Panc1 (cell line): ENCODE measurements around the gene EMP2. TPM values are rescaled to one million over a fixed set of nuclear protein-coding genes. Genes with fewer than 3 reads are reported as not detected.
"Not testable (repeated sequence)": the region's sequence is repeated elsewhere in the genome, so short reads cannot be mapped to it uniquely, and the experiment has no call there.

Experiments used
- ATAC-seq: fragments of 200-7000 bp; cut with Tn5 transposase; 2 replicates; pipeline ENCODE4 v1.9.1; 2020; ENCODE audit warnings: mild to moderate bottlenecking, moderate library complexity
- BruUV-seq: library from RNA; stranded (reverse); fragments of 400-500 nt; replicated peaks from 2 replicates; lab custom pipeline; 2021; lab: Mats Ljungman, UMichigan
- CTCF ChIA-PET: fragments of 300-600 bp; sonication (Branson Sonifier 250); formaldehyde crosslinking; loops from one replicate; lab custom pipeline; 2022; ENCODE audit warnings: antibody characterized with exemption; lab: Charles Lee
- POLR2A ChIA-PET: fragments of 300-600 bp; sonication (Branson Sonifier 250); formaldehyde crosslinking; loops from one replicate; lab custom pipeline; 2022; ENCODE audit warnings: antibody characterized with exemption; lab: Charles Lee
- DNase-seq: peaks from one replicate; pipeline ENCODE4 v3.0.0-alpha.2; 2010; ENCODE audit warnings: low read depth, low spot score
- H3K27ac ChIP-seq: 2 replicates; pipeline ENCODE4 v1.5.1; 2011; ENCODE audit warnings: mild to moderate bottlenecking, low read length, inconsistent platforms
- H3K27me3 ChIP-seq: fragments of 200-500 bp; sonication (Bioruptor generic); 2 replicates; pipeline ENCODE4 v1.6.0; 2014; ENCODE audit warnings: low read length, inconsistent platforms; ENCODE audit not compliant: control insufficient read depth, insufficient read depth
- H3K36me3 ChIP-seq: fragments of 200-500 bp; sonication (Bioruptor generic); 2 replicates; pipeline ENCODE4 v1.5.1; 2014; ENCODE audit warnings: inconsistent platforms, mild to moderate bottlenecking, low read length, moderate library complexity; ENCODE audit not compliant: control insufficient read depth, insufficient read depth
- H3K4me1 ChIP-seq: 2 replicates; pipeline ENCODE4 v1.5.1; 2011; ENCODE audit warnings: inconsistent platforms, mild to moderate bottlenecking, low read length, moderate library complexity; ENCODE audit not compliant: control insufficient read depth, insufficient read depth
- H3K4me3 ChIP-seq, 2 experiments: 2 replicates each; pipeline ENCODE4 v1.5.1; 2011 to 2012; ENCODE audit warnings: low read depth in 2 of 2, low read length in 2 of 2, mild to moderate bottlenecking in 2 of 2, inconsistent platforms in 1 of 2, moderate library complexity in 1 of 2
- H3K9me3 ChIP-seq: fragments of 200-500 bp; sonication (Bioruptor generic); 2 replicates; pipeline ENCODE4 v1.5.1; 2014; ENCODE audit warnings: low read depth, mild to moderate bottlenecking, inconsistent platforms, low read length, moderate library complexity; ENCODE audit not compliant: control insufficient read depth, insufficient read depth
- POLR2AphosphoS5 ChIP-seq: IDR thresholded peaks from 2 replicates; pipeline ENCODE4 v1.6.1; 2012; ENCODE audit warnings: mild to moderate bottlenecking, low read depth, low read length, moderate library complexity
- SIN3A ChIP-seq: IDR thresholded peaks from 2 replicates; pipeline ENCODE4 v1.6.1; 2012; ENCODE audit warnings: low read depth, mild to moderate bottlenecking, low read length, moderate library complexity, borderline replicate concordance; ENCODE audit not compliant: insufficient read depth
- TCF7L2 ChIP-seq: IDR thresholded peaks from 2 replicates; pipeline ENCODE4 v1.6.1; 2011; ENCODE audit warnings: mild to moderate bottlenecking, low read depth, low read length, inconsistent platforms
- in situ Hi-C: cut with HindIII; loops from 2 replicates; pipeline ENCODE4 v1.10.0; 2016; ENCODE audit warnings: low sequenced_read_pairs, low pct_unique_long_range_greater_than_20kb
- intact Hi-C: fragments of 100-400 bp; cut with micrococcal nuclease; formaldehyde crosslinking; loops from one replicate; pipeline ENCODE4 v1.10.0; 2022; ENCODE audit not compliant: unreplicated experiment
- total RNA-seq: library from RNA; stranded (reverse); gene quantifications from one replicate; pipeline ENCODE4 v1.2.1, GENCODE V29; 2021; ENCODE audit not compliant: unreplicated experiment
- TF ChIP-seq, protein P1 (sequence below), 2 experiments: IDR thresholded peaks; 2 replicates each; pipeline ENCODE4 v1.6.1; 2011 to 2012; ENCODE audit warnings: low read depth in 2 of 2, control low read depth in 1 of 2, low read length in 1 of 2, mild to moderate bottlenecking in 1 of 2, moderate library complexity in 1 of 2; ENCODE audit not compliant: insufficient read depth in 1 of 2
- TF ChIP-seq, protein P2 (sequence below): fragments of 450-650 bp; IDR thresholded peaks from 2 replicates; pipeline ENCODE4 v1.5.1; 2017; ENCODE audit warnings: mild to moderate bottlenecking

The EMP2 gene
- total RNA-seq, 1 experiment from 2014 or later: 13.8 TPM

DNA sequence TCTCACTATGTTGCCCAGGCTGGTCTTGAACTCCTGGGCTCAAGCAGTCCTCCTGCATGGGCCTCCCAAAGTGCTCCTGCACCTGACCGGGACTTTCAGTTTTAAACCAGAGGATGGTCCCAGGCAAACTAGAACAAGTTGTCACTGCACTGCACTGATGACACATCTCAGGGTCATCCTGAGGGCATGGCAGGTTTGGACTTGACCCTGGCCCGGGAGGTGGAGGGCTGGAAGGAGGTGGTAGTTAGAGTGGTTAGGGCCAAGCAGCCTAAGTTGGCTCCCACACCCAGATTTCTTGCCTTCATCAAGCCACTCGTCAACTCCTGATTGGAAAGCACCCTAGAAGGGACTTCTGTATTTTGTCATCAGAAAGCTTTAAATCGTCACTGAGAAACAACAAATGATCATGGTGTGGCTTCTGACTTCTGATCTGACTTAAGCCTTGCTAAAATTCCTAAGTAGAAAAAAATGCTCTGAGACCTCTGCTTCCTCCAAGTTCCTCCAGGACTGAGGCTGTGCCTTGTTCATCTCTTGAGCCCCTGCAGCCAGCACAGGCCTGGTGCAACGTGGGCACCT, 43.5 kb downstream of the EMP2 start:
- intact Hi-C loops: no loop called here
- ChIA-PET POLR2A (no interaction called here), CTCF (no interaction called here)
- no TSS peak for BruUV-seq
- Histone ChIP-seq H3K27me3 (no peaks in the 10 kb centered on the region), H3K4me3 (no peak overlapping the region), H3K9me3 (no peaks in the 10 kb centered on the region), H3K27ac (no peak overlapping the region), H3K4me1 (no peaks in the 10 kb centered on the region), H3K36me3 (no peaks in the 10 kb centered on the region)
- TF ChIP-seq, protein P1, sequence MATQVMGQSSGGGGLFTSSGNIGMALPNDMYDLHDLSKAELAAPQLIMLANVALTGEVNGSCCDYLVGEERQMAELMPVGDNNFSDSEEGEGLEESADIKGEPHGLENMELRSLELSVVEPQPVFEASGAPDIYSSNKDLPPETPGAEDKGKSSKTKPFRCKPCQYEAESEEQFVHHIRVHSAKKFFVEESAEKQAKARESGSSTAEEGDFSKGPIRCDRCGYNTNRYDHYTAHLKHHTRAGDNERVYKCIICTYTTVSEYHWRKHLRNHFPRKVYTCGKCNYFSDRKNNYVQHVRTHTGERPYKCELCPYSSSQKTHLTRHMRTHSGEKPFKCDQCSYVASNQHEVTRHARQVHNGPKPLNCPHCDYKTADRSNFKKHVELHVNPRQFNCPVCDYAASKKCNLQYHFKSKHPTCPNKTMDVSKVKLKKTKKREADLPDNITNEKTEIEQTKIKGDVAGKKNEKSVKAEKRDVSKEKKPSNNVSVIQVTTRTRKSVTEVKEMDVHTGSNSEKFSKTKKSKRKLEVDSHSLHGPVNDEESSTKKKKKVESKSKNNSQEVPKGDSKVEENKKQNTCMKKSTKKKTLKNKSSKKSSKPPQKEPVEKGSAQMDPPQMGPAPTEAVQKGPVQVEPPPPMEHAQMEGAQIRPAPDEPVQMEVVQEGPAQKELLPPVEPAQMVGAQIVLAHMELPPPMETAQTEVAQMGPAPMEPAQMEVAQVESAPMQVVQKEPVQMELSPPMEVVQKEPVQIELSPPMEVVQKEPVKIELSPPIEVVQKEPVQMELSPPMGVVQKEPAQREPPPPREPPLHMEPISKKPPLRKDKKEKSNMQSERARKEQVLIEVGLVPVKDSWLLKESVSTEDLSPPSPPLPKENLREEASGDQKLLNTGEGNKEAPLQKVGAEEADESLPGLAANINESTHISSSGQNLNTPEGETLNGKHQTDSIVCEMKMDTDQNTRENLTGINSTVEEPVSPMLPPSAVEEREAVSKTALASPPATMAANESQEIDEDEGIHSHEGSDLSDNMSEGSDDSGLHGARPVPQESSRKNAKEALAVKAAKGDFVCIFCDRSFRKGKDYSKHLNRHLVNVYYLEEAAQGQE (IDR thresholded peaks at IDR 0.05; ENCODE audit: insufficient read depth in 1 of 2, low read depth in 2 of 2, low read length in 1 of 2): no peak
- TF ChIP-seq SIN3A (no peak), POLR2AphosphoS5 (no peak), TCF7L2 (no peak)
- TF ChIP-seq, protein P2, sequence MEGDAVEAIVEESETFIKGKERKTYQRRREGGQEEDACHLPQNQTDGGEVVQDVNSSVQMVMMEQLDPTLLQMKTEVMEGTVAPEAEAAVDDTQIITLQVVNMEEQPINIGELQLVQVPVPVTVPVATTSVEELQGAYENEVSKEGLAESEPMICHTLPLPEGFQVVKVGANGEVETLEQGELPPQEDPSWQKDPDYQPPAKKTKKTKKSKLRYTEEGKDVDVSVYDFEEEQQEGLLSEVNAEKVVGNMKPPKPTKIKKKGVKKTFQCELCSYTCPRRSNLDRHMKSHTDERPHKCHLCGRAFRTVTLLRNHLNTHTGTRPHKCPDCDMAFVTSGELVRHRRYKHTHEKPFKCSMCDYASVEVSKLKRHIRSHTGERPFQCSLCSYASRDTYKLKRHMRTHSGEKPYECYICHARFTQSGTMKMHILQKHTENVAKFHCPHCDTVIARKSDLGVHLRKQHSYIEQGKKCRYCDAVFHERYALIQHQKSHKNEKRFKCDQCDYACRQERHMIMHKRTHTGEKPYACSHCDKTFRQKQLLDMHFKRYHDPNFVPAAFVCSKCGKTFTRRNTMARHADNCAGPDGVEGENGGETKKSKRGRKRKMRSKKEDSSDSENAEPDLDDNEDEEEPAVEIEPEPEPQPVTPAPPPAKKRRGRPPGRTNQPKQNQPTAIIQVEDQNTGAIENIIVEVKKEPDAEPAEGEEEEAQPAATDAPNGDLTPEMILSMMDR: no peak
- ATAC-seq (no peak), DNase-seq (no peak)
- in situ Hi-C loops: no loop called here

DNA sequence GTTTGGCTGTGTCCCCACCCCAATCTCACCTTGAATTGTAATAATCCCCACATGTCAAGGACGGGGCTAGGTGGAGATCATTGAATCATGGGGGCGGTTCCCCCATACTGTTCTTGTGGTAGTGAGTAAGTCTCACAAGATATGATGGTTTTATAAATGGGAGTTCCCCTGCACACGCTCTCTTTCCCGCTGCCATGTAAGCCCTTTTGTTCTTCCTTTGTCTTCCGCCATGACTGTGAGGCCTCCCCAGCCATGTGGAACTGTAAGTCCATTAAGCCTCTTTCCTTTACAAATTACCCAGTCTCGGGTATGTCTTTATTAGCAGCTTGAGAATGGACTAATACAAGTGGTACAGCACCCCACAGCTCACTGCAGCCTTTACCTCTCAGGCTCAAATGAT, 44.1 kb downstream of the EMP2 start:
- CTCF ChIA-PET: not testable (repeated sequence)

DNA sequence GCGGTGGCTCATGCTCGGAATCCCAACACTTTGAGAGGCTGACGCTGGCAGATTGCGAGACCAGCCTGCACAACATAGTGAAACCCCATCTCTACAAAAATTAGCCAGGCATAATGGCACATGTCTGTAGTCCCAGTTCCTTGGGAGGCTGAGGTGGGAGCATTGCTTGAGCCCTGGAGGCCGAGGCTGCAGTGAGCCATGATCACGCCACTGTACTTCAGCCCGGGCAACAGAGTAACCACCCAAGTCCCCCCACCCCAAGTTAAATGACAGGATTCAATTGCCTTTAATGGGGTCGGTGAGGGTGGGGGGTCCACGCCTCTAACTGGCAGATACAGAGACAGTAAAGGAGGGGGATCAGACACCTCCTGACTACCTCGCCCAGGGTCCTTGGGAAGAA, 44.9 kb downstream of the EMP2 start:
- TF ChIP-seq, protein P1 (IDR thresholded peaks at IDR 0.05; ENCODE audit: insufficient read depth in 1 of 2, low read depth in 2 of 2, low read length in 1 of 2): no peak
- TF ChIP-seq TCF7L2: no peak
- no peak for TF ChIP-seq SIN3A
- TF ChIP-seq, protein P2: no peak
- Histone ChIP-seq H3K9me3 (no peaks in the 10 kb centered on the region), H3K27ac (no peak overlapping the region), H3K27me3 (no peaks in the 10 kb centered on the region), H3K4me1 (no peaks in the 10 kb centered on the region), H3K36me3 (no peaks in the 10 kb centered on the region), H3K4me3 (no peak overlapping the region)
- in situ Hi-C loops (no loop called here), intact Hi-C loops (no loop called here)
- DNase-seq: no peak
- BruUV-seq: no TSS peak
- no peak for ATAC-seq
- POLR2A ChIA-PET: no interaction called here
- CTCF ChIA-PET: no interaction called here

More for the DNA sequence above, 44.1 kb downstream of the EMP2 start:
- H3K4me3 ChIP-seq, POLR2A ChIA-PET, H3K27me3 ChIP-seq, H3K4me1 ChIP-seq, in situ Hi-C loops, H3K36me3 ChIP-seq, H3K27ac ChIP-seq, ATAC-seq, H3K9me3 ChIP-seq, intact Hi-C loops, DNase-seq, BruUV-seq: not testable (repeated sequence)
